GM23338 (cell line): ENCODE results near the gene MYO15B.

Experiments
- CTCF ChIP-seq, 2 experiments: fragments of 200-600 bp in 1 of 2; sonication (generic) in 1 of 2; conservative IDR thresholded peaks; 2 replicates each; pipeline versions ENCODE4 v1.5.1 to v1.6.1; 2016 to 2017; ENCODE audit warnings: antibody characterized with exemption in 2 of 2, low read depth in 2 of 2, mild to moderate bottlenecking in 2 of 2, moderate library complexity in 1 of 2
- EZH2 ChIP-seq: fragments of 200-600 bp; sonication (generic); IDR thresholded peaks from one replicate; pipeline ENCODE4 v1.8.0; 2017; ENCODE audit warnings: antibody characterized with exemption, mild to moderate bottlenecking, low read depth; ENCODE audit not compliant: unreplicated experiment

GRCh38 chr17:75563063-75563758, 24.4 kb upstream of the MYO15B start:
- TF ChIP-seq CTCF (conservative IDR thresholded peaks at IDR 0.05; ENCODE audit: low read depth in 2 of 2) (no peak), EZH2 (no peak)
